ENCODE results near the gene NISCH.

Gene NISCH

GRCh38 chr3:52435246-52436101 lies 19.9 kb upstream of the NISCH start:
- no peak for FAIRE-seq

DNA sequence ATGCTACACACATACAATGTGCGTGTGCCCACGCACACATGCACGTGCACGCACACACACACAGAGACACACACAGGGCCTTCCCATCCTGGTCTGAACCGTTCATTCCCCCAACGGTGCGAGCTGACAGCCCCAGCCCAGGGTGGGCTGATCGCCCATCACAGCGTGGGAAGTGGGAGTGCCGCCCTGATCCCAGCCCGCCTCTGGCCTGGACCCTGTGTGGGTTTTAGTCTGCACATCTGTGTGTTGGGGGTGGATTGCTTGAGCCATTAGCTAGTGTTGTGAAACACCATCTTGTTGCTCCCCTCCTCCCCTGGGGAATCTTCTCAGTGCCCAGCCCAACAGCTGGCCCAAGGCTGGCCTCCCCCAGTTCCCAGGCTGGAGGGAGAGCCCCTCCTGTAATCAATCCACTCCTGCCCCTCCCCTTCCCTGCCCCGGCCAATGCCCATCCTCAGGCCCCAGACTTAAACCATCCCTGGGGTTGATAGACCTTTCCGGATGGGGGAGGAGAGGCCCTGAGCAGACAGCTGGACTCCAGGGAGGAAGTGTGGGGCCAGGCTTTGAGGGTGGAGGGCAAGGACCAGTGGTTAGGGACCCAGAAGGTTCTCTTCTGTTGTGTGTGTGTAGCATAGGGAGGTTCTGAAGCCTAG lies 18.8 kb upstream of the NISCH start:
- FAIRE-seq, result no peak

DNA sequence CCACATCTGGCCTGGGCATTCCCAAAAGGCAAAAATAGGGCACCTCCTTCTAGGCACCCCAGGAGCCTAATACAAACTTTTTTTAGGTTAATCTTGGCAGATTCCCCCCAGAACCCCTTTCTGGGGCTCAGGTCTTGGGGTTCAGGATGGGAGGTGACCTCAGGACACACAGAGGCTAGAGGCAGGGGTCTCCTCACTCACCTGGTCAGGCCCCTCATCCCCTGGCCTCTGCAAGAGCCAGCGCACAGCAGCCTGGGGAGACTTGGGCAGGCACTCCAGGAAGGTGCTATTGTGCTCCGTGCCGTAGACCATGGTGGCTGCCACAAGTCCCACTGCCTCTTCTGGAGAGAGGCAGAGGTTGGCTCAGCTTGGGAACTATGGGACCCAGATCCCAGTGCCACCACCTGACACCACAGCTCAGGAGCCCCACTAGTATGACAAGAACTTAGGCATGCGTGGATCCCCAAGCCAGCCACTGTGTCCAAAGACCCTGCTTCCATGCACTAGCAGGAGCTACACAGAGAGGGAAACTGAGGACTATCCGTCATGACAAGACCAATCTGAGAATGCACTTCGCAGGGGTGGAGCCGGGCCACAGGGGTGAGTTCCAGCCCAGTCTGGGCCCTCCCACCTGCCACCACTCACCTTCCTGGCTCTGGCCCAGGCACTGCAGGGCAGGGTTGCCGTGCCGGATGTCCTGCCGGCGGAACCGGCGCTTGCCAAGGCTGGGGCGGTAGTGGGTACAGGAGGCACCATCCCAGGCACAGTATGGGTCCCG lies 17.9 kb upstream of the NISCH start:
- no peak for FAIRE-seq

GRCh38 chr3:52438104-52438376 lies 17.4 kb upstream of the NISCH start:
- no peak for FAIRE-seq

DNA sequence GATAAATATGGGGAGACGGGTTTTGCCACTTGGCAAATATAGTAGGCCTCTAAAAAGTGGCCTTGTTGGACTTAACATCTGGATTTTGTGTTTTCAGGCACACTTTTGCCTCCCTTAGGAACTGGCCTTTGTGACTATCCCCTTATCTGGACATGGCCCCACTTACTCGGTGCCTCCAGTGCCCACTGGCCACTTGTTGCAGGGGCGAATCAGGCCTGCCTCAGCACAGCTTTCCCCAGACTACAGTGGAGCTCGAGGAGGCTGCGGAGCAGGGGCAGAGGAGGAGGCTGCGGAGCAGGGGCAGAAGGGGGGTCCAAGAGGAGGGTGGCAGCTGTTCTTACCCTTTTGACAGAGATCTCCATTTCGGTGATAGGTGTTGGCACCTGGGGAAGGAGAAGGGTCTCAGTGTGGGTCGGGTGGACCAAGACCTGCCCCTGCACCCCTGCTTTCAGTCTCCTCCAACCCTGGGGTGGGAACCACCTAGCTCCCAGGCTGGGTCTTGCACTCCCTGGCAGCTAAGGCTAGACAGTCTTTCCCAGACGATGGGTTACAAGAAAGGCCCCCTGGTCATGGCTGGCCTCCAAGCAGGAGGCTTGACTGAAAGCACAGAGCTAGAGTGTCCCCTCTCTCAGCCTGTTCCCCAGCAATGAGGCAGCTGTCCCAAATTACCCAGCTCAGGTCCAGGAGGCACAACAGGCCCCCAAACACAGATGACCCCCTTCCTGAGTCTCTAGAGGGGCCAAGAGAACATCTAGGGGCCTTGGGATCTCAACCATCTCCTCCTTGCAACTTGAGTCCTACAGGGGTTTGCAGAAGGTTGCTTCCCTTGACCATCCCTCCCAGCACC lies 16.6 kb upstream of the NISCH start:
- no peak for FAIRE-seq

DNA sequence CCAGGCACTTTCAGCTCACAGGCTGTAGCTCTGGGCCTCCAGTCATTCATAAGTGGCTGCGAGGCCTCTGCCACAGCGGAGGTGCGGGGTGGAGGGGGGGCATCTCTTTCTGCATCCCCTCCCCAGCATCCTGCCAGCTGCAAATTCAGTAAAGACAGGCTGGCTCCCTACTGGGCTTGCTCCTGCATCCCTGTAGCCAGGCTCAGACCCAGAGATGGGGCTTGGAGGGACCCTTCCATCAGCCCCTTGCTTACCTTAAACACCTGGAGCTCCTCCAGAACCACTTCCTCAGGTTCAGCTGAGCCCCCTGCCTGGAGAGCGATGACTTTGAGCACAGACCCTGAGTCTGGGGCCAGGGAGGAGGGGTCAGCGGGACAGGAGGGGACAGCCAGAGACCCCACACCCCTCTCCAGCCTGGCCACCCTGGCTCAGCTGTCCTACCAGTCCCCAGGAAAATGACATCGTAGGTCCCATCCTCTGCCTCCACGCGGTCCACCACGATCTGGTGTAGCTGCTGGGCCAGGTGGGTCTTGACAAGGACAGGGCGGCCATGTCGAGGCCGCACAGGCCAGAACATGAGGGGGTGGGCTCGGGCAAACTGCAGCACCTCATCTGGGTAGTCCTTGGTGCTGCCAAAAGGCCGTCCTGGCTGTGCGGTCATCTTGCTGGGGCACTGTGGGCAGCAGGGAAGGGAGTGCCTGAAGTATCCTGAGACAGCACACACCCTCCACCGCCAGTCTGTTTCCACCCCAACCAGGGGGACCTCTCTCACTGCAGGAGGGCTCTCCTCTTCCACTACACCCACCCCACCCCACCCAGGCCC lies 15.8 kb upstream of the NISCH start:
- FAIRE-seq, result no peak

DNA sequence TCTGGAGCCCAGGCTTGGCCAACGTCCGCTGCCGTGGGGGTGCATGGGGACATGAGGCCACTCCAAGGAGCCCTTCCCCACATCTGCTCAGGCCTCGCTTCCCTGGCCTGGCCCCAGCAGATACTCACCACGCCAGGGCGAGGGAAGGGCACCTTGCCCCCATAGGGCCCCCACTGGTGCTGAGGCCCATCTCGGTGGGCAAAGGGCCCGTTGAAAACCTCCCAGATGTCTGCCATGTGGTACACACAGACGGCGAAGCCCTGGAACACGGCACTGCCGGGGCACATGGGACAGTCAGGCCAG lies 15.2 kb upstream of the NISCH start:
- FAIRE-seq, result no peak

- no peak for FAIRE-seq
Observed at GRCh38 chr3:52440671-52441070, 14.7 kb upstream of the NISCH start.

DNA sequence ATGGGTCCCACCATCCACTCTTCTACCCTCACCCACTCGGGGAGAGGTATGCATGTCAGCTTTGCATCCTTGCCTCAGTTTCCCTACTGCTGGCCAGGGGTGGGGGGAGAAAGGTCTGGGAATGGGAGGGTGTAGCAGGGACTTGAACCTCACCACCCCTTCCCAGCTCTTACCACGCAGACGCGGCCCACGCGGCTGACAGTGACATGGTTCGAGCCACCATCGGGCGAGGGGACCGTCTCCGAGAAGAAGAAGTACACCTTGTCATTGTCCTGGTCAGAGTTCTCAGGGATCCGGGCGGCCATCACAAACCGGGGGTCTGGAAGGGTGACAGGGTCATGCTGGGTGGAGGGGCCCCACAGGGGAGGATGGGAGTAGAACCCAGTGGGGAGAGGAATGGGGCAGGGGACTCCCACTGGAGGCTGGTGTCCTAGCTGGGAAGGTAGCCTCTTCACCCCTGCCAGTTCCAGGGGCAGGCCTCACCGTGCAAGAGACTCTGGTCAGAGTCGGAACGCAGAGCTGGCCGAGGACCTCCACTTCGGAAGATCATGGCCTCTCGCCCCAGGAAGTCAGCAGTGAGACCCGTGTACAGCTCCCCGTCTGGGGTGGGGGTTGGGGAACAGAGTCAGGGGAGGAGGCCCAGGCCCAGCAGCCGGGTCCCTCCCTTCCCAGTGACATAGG lies 14.2 kb upstream of the NISCH start:
- FAIRE-seq, result no peak

DNA sequence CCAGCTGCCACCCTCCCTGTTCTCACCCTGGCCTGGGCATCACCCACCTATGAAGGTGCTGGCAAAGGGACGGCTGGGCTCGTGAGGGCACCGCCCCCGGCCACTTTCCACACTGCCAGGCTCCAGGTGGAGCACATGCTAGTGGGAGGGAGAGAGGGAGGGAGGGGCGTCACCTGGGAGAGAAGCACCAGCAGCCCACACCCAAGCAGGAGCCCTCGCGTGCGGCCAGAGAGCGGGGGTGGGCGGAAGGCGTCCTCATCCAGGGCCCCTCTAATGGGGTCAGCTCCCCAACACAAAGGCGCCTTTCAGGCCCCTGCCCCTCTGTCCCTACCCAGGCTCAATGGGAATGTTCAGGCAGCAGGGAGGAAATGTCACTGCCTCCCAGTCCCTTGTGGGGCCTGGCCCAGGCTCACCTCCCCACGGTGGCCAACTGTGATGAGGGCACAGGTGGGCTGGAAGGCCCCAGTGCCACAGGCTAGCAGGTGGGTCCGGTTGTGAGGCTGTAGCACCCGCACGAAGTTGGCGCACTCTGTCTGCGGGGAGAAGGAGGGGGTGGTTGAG lies 13.6 kb upstream of the NISCH start:
- FAIRE-seq, result no peak

DNA sequence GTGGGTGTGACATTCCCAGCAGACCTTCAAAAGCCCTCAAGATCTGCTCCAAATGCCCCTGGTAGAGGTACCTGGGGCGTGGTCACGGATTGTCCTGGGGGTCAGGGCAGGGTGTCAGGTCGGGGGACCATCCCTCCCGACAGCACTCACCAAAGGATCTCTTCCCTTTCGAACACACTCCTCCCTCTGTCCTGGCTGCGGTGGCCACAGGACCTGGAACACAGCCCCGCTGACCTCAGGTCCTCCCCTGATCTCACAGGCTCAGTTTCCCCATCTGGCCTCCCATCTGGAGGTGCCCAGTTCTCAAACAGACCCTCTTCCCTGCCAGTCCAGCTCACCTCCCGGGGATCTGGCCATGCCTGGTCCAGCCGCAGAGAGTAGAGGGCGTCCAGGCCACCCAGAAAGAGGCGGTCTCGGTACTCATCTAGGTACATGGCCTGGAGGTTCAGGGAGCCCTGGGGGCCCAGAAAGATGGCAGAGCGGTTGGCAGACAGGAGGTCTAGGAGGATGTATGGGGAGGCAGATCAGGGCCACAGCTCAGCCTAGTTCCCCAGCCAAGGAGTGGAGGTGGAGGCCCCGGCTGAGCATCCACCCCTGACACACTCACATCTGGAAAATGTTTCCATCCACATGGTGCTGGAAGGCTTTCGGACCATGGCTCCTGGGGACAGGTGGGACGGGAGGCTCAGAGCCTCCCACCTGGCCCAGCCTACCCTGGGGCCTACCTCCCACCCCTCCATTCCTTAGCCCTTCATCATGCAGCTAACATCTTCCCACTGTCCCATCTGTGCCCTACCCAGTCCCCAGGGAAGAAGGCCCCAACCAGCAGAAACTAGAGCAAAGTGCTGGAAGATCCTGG lies 12.8 kb upstream of the NISCH start:
- no peak for FAIRE-seq

- FAIRE-seq, result no peak
Observed at GRCh38 chr3:52443268-52443610, 12.2 kb upstream of the NISCH start.

DNA sequence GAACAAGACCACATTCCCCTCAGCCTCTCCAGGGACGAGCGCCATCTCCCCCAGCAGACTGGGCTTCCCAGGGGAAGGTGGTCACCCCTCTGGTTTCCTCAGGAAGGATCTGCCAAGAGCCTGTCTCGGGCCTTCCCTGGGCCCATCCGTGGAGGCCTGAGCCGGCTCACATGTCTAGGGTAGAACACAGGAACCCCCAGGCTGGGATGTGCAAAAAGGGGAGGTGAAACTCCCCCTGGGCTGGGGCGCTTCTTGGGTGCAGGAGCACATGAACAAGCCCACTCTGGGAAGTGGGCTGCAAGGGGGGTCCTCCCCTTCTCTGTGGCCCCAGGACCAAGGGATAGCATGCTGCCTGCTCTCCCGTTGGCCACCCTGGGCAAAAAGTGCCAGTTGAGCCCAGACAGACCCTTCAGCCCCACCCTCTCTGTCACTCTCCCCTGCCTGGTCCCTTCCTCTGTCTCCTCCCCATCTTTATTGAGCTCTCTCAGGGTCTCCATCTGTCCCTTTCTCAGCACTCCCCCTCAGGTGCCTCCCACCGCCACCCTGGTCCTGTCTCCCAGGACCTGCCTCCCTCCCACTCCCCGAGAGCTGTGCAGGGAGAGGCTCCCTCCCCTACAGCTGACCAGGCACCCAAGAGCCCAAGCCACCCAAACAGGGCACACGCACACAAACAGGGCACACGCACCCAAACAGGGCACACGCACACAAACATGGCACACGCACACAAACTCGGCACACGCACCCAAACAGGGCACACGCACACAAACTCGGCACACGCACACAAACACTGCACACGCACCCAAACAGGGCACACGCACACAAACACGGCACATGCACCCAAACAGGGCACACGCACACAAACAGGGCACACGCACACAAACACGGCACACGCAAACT lies 11.4 kb upstream of the NISCH start:
- FAIRE-seq, result no peak

GRCh38 chr3:52444860-52445793 lies 10.3 kb upstream of the NISCH start, which contains the start of gene SEMA3G:
Gene SEMA3G, minus strand, starts transcription at chr3:52445103. Its CDS starts 76 bp downstream, at chr3:52445027.
- no peak for FAIRE-seq

DNA sequence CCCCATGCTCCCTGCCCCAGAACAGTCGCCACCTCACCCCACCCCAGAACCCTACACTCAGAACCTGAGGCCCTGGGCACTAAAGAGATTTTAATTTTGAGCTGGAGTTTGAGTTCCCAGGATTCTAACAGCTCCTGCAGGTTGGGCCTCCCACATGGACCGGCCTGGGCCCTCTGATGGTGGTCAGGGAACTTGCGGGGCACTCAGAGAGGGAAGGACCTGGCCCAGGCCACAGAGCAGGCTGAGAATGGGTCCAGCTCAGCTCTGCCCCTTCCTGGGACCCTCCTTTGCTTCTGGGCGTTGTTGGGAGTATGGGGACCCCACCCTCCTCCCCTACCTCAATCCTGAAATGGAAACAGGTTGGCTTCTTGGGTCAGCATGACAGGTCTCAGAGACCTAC lies 9.4 kb upstream of the NISCH start:
- no peak for FAIRE-seq

GRCh38 chr3:52446631-52447511 lies 8.5 kb upstream of the NISCH start:
- FAIRE-seq, result no peak
